ENCODE results near the gene SLC25A34.

SLC25A34 gene

DNA sequence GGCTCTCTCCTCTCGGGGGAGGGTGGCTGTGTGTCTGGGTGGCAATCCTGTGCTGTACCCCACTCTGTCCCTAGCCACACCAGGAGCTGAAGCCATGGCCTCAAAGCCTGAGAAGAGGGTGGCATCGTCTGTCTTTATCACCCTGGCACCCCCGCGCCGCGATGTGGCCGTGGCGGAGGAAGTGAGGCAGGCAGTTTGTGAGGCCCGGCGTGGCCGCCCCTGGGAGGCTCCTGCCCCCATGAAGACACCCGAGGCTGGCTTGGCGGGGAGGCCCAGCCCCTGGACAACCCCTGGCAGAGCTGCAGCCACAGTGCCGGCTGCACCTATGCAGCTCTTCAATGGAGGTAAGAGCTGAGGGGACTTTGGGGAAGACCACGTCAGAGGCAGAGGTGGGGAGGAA is 28.8 kb downstream of the SLC25A34 start:
- no peaks in the 10 kb centered on the region for H3K9me3 ChIP-seq (ENCODE audit: low read depth, low read length)

DNA sequence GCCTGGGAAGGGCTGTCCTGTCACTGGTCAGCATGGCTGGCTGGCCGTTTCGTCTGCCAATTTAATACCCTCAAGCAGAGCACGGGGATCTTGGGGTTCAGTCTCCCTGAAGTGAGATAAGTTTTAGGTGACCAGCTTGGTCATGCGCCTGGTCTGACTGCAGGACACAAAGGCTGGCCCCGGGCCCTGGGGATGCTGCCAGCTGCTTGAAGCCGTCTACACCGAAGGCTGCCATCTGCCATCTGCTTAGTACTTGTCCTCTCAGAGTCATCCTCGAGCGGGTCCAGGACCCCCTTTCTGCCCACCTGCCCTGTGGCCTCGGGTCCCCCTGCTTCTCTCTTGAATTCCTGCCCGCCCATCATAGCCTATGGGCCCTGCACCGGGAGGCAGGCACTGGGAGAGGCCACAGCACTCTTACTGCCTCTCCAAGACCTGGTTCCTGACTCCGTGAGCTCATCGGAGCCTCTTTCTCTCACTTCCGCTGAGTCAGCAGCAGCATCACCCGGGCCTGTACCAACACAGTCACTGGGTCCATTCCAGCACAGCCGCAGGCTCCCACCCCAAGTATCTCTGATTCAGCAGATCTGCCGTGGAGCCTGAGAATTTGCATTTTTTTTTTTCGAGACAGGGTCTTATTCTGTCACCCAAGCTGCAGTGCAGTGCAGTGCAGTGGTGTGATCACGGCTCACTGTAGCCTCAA is 29.6 kb downstream of the SLC25A34 start:
- no peak overlapping the region for H3K4me3 ChIP-seq
- TF ChIP-seq FOXP2 (optimal IDR thresholded peaks at IDR 0.05; ENCODE audit: control extremely low read depth, extremely low read length, insufficient read depth): no peak
- TF ChIP-seq EZH2 (IDR thresholded peaks at IDR 0.05): no peak
- no peak overlapping the region for H3K27ac ChIP-seq
- H3K9me3 ChIP-seq (ENCODE audit: low read depth, low read length): no peaks in the 10 kb centered on the region
- H3K36me3 ChIP-seq (ENCODE audit: insufficient read depth, low read length): peaks cover 17% of the 10 kb centered on the region; the same call in 1 of the 2 replicates
- H3K9ac ChIP-seq (ENCODE audit: insufficient read length): no peak overlapping the region
- no peak for DNase-seq (ENCODE audit: low read depth, low spot score)

More for the DNA sequence above, 28.8 kb downstream of the SLC25A34 start:
- Histone ChIP-seq H3K4me3 (no peak overlapping the region), H3K27ac (no peak overlapping the region), H3K36me3 (ENCODE audit: insufficient read depth, low read length) (peaks cover 13% of the 10 kb centered on the region; the same call in 1 of the 2 replicates), H3K9ac (ENCODE audit: insufficient read length) (no peak overlapping the region)
- DNase-seq (ENCODE audit: low read depth, low spot score): no peak
- TF ChIP-seq POLR2AphosphoS5 (IDR thresholded peaks at IDR 0.05; ENCODE audit: borderline replicate concordance, low read depth, low read length) (no peak), EZH2 (IDR thresholded peaks at IDR 0.05) (no peak), FOXP2 (optimal IDR thresholded peaks at IDR 0.05; ENCODE audit: control extremely low read depth, extremely low read length, insufficient read depth) (no peak)

GRCh38 chr1:15767941-15768340 is 31.9 kb downstream of the SLC25A34 start:
- DNase-seq (ENCODE audit: low read depth, low spot score): no peak
- Histone ChIP-seq H3K36me3 (ENCODE audit: insufficient read depth, low read length) (peaks cover 32% of the 10 kb centered on the region; the same call in 1 of the 2 replicates), H3K9me3 (ENCODE audit: low read depth, low read length) (no peaks in the 10 kb centered on the region), H3K27ac (no peak overlapping the region), H3K9ac (ENCODE audit: insufficient read length) (no peak overlapping the region), H3K4me3 (no peak overlapping the region)
- TF ChIP-seq EZH2 (IDR thresholded peaks at IDR 0.05) (no peak), POLR2AphosphoS5 (IDR thresholded peaks at IDR 0.05; ENCODE audit: borderline replicate concordance, low read depth, low read length) (no peak), FOXP2 (optimal IDR thresholded peaks at IDR 0.05; ENCODE audit: control extremely low read depth, extremely low read length, insufficient read depth) (no peak)

DNA sequence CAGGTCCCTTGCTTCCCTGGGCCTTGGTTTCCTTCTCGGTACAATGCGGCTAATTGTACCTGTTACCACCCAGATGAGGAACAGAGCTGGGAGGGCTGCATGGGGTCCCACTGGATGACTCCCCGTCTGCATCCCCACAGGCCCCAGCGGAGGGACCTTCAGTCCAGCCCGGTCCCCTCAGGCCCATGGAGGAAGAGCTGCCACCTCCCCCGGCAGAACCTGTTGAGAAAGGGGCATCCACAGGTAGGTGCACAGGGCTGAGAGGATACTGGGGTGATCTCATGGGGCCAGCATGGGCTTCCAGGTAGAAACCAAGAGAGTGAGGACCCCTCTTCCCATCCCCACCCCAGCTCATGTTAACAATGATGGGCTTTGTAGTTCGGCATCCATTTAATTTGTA is 32.3 kb downstream of the SLC25A34 start:
- no peaks in the 10 kb centered on the region for H3K9me3 ChIP-seq (ENCODE audit: low read depth, low read length)
- no peak overlapping the region for H3K9ac ChIP-seq (ENCODE audit: insufficient read length)
- no peak for DNase-seq (ENCODE audit: low read depth, low spot score)
- no peak overlapping the region for H3K4me3 ChIP-seq
- TF ChIP-seq EZH2 (IDR thresholded peaks at IDR 0.05) (no peak), FOXP2 (optimal IDR thresholded peaks at IDR 0.05; ENCODE audit: control extremely low read depth, extremely low read length, insufficient read depth) (no peak), POLR2AphosphoS5 (IDR thresholded peaks at IDR 0.05; ENCODE audit: borderline replicate concordance, low read depth, low read length) (no peak)
- H3K36me3 ChIP-seq (ENCODE audit: insufficient read depth, low read length): peaks cover 32% of the 10 kb centered on the region; the same call in 1 of the 2 replicates
- H3K27ac ChIP-seq: no peak overlapping the region

DNA sequence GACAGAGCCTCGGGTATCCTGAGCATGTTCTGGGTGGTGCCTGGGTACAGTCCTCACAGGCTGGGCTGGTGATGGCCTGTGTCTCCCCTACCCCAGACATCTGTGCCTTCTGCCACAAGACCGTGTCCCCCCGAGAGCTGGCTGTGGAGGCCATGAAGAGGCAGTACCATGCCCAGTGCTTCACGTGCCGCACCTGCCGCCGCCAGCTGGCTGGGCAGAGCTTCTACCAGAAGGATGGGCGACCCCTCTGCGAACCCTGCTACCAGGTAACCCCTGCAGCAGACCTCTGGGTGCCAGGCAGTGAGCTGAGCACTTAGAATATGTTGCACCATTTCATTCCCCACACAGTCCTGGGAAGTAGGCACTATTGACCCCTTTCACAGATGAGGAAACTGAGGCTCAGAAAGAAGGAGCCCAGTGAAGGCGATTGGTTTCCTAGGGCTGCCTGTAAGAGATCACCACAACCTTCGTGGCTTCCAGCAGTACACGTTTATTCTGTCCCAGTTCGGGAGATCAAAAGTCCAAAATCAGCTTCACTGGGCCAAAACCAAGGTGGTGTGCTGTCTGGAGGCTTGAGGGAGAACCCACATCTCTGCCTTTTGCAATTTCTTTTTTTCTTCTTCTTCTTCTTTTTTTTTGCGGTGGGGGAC is 34.4 kb downstream of the SLC25A34 start:
- no peak overlapping the region for H3K9ac ChIP-seq (ENCODE audit: insufficient read length)
- H3K36me3 ChIP-seq (ENCODE audit: insufficient read depth, low read length): peaks cover 40% of the 10 kb centered on the region; the same call in 1 of the 2 replicates
- TF ChIP-seq POLR2AphosphoS5 (IDR thresholded peaks at IDR 0.05; ENCODE audit: borderline replicate concordance, low read depth, low read length): no peak
- no peak for TF ChIP-seq FOXP2 (optimal IDR thresholded peaks at IDR 0.05; ENCODE audit: control extremely low read depth, extremely low read length, insufficient read depth)
- no peak for TF ChIP-seq EZH2 (IDR thresholded peaks at IDR 0.05)

DNA sequence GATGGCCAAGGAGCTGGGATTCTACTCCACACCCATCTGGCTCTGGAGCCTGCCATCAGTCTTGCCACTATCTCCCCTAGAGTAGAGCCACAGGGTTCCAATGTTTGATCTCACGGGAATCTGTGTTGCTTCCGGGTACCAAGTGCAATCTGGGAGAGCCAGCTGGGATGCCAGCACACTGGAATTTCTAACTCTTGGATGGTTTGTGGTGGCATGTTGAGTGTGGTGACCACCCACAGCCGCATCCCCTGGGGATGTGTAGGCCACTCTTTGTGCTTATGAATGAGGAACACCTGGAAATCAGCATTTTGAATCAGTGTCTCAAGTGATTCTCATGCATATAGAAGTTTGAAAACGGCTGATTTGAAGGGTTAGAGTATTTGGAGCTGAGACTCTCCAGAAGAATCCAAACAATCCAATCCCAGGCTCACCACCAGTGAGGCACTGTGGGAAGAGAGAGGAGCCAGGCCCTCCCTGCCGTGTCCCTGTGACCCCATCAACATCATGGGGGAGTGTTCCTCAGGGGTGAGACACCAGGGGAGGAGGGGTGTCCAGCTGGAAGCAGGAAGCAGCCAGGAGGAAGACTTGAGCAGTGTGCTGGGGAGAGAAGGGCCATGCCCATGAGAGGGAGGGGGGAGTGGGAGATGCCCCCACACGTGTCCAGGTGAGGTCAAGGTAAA is 35.9 kb downstream of the SLC25A34 start:
- TF ChIP-seq FOXP2 (optimal IDR thresholded peaks at IDR 0.05; ENCODE audit: control extremely low read depth, extremely low read length, insufficient read depth): no peak
- no peak for TF ChIP-seq POLR2AphosphoS5 (IDR thresholded peaks at IDR 0.05; ENCODE audit: borderline replicate concordance, low read depth, low read length)
- TF ChIP-seq EZH2 (IDR thresholded peaks at IDR 0.05): no peak
- Histone ChIP-seq H3K9me3 (ENCODE audit: low read depth, low read length) (no peaks in the 10 kb centered on the region), H3K9ac (ENCODE audit: insufficient read length) (no peak overlapping the region), H3K36me3 (ENCODE audit: insufficient read depth, low read length) (peaks cover 42% of the 10 kb centered on the region; the same call in 1 of the 2 replicates), H3K27ac (no peak overlapping the region), H3K4me3 (no peak overlapping the region)
- DNase-seq (ENCODE audit: low read depth, low spot score): no peak

More for the DNA sequence above, 34.4 kb downstream of the SLC25A34 start:
- DNase-seq (ENCODE audit: low read depth, low spot score): no peak
- H3K4me3 ChIP-seq: no peak overlapping the region
- H3K9me3 ChIP-seq (ENCODE audit: low read depth, low read length): no peaks in the 10 kb centered on the region
- no peak overlapping the region for H3K27ac ChIP-seq

DNA sequence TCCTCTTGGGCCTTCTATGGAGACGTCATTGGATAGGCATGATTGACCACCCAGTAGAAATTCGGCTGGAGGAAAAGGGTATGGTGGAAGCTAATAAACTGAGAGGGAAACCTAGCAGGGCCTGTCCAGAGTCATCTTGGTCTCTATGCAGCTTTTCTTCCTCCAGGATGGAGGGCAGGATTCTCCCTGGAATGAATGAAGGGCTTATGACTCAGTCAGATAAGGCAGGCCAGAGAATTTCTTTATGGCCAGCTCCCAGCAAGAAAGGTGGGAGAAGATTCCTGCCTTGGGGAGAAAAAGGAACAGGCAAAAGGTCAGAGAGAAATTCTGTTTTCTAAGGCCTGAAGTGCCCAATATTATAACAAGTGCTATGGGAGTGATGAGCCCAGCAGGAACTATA is 39.6 kb downstream of the SLC25A34 start:
- no peak for TF ChIP-seq FOXP2 (optimal IDR thresholded peaks at IDR 0.05; ENCODE audit: control extremely low read depth, extremely low read length, insufficient read depth)
- TF ChIP-seq POLR2AphosphoS5 (IDR thresholded peaks at IDR 0.05; ENCODE audit: borderline replicate concordance, low read depth, low read length): no peak
- no peak for TF ChIP-seq EZH2 (IDR thresholded peaks at IDR 0.05)
- Histone ChIP-seq H3K9me3 (ENCODE audit: low read depth, low read length) (no peaks in the 10 kb centered on the region), H3K4me3 (no peak overlapping the region), H3K36me3 (ENCODE audit: insufficient read depth, low read length) (peaks cover 42% of the 10 kb centered on the region; the same call in 1 of the 2 replicates), H3K27ac (no peak overlapping the region), H3K9ac (ENCODE audit: insufficient read length) (no peak overlapping the region)
- DNase-seq (ENCODE audit: low read depth, low spot score): no peak

Data from SK-N-MC (cell line).